CD4-positive, alpha-beta T cell treated with Interferon gamma for 1 hour (primary cell): ENCODE data around the gene TAB2.
"Not testable (repeated sequence)": the region's sequence is repeated elsewhere in the genome, so short reads cannot be mapped to it uniquely, and the experiment has no call there.

ENCODE experiments used
- DNase-seq: peaks from one replicate; pipeline ENCODE4 v3.0.0-alpha.2; 2020

Gene TAB2

DNA sequence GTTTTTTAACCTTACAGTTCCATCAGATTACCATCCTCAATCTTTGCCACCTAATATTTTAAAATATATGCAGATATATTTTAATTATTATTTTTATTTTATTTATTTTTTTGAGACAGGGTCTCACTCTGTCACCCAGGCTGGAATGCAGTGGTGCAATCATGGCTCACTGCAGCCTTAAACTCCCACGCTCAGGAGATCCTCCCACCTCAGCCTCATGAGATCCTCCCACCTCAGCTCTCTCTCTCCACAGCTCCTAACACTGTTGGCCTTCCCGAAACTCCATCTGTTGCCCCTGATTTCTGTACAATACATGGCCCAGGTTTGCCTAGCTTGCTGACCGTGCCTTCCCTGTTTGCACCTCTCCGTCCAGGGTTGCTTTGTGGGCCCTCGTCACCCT is 4.4 kb upstream of the TAB2 start:
- no peak for DNase-seq

DNA sequence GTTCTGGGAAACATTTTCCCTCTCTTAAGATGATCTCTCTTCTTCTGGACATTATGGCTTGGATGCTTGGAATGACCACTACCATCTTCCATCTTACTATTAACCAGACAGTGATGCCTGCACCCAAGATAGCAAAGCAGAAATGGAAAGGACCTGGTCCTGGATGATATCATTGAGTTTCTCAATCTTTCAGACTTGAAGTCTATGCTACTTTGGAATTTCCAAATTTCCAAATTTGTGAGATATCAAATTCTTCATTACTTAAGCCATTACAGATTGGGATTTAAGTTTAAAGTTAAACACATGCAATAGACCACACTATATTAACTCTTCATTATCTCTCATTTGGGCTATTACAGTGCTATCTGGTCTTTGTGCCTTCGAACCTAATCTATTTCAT is 3.7 kb upstream of the TAB2 start:
- no peak for DNase-seq

DNA sequence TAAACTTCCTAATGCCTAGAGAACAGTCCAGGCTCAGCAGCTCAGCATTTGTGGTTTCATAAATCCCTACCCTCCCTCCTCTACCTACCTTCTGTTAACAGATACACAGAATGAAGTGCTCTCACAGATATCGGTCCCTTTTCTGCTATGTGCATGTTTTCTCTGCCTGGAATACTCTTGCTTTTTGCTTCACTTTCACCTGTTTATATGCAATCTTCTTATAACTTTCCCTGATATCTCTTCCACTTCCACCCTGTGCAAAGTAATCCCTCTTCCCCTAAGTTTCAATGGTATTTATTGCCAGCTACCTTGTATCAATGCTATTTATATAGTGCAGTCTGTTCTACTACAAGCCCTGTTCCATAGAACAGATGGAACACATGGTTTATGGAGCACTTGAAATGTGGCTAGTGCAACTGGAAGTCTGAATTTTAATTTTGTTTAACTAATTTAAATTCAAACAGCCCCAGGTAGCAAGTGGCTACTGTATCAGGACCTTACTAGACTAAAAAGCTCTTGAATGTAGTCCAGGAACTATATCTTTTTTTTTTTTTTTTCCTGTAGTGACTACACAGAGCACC is 3.1 kb upstream of the TAB2 start:
- DNase-seq, result no peak

DNA sequence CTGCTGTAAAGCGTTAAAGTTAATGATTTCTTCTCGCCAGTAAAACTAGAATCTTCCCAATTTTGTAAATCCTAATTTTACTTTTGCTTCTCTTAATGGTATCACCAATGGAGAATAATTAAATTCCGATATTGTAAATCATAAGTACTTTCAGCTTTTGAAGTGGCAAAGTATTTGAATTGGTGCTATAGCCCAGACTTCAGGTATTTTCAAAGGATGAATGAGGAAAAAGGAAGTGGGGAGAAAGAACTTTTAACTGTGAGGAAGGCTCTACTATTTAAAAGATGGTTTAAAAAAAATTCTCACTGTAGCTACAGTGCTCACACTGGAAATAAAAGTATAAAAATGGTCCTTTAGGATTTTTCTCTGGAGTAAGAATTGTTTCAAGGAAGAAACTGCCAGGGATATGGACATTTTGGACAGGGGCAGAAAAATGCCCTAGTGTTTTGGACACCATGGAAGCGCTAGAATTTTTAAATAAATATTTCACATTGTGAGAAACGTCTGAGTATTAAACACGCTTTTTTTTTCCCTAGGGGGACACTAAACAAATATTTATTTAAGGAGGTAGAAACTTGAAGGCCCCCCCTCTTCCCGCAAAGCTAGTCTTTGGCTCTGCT is 1.3 kb upstream of the TAB2 start:
- DNase-seq, result no peak

DNA sequence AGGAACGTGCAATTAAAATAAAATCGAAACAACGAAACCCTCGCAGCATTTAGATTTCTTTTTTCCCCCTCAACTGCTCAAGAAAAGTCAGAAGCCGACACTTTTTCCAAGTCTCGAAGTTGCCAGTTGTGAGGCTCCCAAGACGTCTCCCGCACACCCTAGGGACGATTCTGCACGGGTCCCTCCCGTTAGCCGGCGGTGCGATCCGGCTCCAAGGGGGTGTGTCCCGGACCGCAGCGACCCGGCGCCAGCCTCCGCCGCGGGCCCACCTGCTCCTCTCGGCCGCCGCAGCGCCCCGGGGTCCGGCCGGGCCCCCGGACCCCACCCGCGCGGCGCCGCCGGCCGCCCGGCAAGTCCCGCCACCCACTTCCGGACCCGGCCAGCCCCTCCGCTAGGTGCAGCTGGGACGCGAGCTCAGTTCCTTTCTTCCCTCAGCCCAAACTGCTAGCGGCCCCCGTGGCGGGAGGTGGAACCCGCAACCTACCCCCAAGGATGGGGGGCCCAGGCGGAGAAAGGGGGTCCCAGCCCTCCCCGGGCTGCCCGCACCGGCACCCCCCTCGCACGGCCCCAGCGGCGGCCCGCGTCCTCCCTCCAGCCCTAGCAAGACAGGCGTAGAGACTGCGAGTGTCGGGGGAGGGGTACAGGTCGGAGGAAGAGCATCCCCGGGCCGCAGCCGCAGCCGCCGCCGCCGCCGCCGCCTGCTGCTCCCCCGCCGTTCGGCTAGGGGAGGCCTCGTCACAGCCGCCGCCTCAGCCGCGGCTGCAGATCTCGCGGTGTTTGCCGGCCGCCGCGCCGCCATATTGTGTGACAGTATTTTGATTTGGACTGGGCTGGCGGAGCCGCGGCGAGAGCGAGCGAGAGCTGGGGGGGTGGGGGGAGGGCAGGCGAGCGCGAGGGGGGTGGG is 520 bp upstream of the TAB2 start:
- peak; percentile 94 for DNase-seq

DNA sequence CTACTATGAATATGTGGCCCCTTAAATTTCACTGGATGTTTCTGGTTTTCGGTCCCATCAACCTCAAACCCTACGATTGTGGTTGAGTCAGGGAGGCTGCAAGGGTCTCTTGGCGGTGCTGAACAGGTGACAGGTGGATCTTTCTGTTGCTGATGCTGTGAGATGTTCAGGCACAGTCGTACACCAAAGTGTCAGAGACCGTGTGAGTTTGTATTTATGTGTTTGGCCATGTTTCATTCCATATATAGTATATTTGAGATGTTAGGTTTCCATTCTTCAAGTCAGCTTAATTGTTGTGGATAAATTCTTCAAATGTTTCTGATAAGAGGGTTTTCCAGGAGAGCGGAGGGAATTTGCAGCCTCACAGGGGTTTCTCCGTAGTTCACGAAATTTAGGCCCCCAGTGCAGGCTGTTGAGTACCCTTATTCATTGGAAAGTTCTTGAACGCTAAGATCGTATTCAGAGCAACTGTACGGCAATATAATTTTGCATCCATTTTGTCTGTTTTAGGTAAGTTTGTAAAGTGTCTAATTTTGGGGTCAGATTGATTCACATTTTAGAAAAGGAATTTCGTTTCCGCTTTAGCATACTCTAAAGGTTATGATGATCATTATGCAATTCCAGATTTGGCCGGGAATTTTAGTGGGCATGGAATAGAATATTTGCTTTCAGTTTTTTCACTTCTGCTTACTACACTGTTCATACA is 1.2 kb downstream of the TAB2 start:
- DNase-seq, result peak; percentile 42

DNA sequence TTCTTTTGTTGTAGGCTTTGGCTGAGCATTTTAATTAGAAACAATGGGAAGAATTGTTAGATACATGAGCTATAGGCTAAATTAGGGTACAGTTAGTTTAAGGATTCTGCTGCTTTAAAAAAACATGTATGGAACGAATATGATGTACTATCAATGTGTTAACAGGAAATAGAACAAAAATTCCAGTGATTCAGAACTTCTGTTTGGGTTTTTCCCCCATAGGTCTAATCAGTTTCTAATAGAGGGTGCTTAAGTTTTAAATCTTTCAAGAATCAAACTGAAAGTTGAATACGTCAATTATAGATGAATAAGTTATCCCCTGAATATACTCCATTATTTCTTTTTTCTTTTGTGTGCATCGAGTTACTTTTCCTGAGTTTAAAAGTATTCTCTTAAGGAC is 1.9 kb downstream of the TAB2 start:
- DNase-seq, result no peak

DNA sequence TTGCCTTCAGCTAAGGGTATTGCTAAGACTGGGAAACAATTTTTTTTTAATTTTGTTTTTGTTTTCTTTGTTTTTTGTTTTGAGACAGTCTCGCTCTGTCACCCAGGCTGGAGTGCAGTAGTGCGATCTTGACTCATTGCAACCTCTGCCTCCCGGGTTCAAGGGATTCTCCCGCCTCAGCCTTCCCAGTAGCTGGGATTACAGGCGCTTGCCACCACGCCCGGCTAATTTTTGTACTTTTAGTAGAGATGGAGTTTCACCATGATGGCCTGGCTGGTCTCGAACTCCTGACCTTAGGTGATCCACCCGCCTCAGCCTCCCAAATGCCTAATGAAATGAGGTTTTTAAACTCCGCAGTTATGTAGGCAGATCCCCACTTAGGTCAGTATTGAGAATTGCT is 2.5 kb downstream of the TAB2 start:
- not testable (repeated sequence) for DNase-seq

DNA sequence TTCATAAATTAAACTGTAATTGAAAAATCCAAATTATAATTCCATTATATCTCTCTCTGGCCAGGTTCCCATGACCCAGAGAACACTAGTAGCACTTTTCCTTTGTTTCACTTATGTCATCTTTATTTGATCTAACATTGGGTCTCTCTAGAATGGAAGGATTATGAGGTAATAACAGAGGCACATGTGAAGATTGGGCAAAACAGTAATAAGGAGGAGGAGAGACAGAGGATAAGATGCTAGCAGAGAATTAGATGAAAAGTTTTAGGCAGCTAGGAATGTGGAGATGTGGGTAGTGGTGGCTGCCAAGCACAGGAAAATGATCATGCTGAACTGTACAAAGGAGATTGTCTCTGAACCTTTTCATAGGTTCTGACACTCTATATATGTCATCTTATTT is 3.3 kb downstream of the TAB2 start:
- no peak for DNase-seq

DNA sequence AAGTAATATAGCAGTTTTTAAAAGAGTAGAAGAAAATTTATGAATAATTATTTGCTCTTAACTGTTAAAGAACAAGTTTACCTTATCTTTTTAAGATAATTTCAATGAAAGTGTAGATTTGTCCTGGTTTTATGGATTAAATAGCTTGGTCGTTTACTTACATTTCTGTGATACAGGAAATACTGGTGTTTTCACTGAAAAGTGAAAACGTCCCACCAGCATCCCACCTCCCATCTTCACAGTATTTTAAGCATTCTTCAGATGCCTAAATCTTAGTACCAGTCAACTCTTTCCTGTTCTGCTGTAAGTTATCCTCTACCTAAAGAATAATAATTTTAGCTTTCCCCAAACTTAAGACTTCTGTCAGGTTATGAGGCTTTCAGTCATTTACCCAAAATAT is 5.8 kb downstream of the TAB2 start:
- DNase-seq, result no peak

DNA sequence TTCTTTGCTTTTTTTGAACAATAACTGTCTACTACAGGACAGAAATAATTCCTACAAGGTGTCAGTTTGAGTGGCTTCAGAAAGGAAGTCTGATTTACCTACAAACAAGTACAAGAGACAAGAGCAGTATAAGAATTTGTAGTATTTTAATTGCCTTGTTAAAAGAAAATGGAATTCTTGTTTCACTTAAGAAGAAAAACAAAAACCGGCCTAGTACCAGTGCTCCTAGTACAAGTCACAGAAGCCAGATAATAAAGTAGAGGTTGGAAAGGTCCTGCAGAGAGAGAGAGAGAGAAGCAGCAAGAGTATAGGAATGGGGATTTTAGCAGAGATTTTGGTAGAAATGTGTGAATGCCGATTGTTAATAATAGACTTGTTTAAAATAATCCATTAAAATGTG is 6.4 kb downstream of the TAB2 start:
- no peak for DNase-seq

DNA sequence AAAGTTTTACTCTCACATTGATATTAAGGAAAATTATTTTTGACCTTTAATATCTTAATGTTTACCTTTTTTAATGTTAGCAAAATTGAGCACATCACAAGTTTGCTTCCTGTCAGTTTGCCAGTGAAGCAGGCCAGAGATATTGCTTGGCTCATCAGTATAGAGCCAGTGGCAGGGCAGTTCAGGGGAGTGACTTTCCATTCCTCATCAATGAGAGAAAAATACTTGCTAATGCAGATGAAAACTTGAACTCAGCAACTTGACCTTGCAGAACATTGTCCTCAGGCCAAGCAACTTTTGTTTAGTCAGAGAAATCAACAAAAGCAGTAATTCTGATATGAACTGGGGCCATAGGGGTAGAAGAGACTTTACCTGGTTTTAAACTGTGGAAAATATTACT is 6.9 kb downstream of the TAB2 start:
- DNase-seq, result no peak

DNA sequence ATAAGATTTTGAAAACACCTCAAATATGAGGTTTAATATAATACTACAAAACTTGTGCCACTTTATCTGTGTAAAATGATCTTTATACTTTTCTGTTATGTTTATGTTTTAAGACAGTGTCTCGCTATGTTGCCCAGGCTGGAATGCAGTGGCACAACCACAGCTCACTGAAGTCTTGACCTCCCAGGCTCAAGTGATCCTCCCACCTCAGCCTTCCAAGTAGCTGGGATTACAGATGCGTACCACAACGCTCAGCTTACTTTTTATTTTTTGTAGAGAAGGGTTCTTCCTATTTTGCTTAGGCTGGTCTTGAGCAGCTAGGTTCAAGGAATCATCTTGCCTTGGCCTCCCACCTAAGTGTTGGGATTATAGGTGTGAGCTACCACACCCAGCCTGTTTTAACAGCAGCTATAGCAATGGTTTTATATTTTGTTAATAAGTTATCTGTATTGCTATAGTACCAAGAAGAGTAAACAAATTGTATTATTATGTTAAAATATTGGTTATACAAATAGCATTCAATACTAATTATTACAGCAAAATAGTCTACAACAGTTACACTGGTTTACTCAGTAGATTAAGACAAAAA is 8.2 kb downstream of the TAB2 start:
- DNase-seq, result no peak

DNA sequence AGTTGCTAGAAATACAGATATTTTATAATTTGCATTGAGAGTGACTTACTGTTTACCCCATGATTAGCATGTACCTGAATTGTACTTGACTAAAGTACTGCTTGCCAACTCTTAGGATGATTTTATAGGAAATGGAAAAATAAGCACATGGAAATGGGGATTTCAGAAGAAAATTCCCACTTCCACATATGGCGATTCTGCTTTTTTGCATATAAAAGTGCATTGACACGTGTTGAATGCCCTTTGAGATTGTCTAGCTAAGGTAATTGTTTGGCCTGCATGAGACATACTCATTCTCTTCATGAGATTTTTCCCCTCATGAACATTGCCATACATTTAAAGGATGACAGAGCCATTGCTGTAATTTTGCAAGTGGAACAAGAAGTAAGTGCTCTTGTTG is 10.1 kb downstream of the TAB2 start:
- no peak for DNase-seq

DNA sequence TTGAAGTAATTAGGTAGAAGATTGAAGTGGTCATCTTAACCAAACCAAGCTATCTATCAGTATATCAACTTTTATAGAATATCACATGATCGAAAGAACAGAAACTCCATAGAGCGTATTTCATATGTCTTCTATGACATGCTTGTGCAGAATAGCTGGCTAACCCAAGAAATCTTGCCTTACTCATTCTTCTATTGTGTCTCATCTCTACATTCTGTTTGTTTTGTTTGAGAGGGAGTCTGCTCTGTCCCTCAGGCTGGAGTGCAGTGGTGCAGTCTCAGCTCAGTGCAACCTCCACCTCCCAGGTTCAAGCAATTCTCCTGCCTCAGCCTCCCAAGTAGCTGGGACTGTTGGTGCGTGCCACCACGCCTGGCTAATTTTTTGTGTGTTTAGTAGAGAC is 10.6 kb downstream of the TAB2 start:
- DNase-seq, result no peak

DNA sequence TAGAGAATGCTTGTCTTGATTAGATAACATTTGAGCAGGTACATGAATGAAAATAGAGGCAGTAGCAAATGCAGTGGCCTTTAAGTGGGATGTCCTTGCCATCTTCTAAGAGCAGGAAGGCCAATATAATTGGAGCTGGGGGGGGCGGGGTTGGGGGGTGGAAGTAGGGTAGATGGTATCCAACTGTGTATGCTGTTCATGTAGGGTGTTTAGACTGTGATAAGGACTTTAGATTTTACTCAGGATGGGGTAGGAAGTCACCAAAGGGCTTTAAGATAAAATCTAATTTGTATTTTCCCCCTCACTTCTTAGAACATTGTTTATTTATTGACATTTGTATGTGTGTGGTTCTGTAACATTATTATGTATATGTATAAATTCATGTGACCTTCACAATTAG is 12.0 kb downstream of the TAB2 start:
- no peak for DNase-seq

DNA sequence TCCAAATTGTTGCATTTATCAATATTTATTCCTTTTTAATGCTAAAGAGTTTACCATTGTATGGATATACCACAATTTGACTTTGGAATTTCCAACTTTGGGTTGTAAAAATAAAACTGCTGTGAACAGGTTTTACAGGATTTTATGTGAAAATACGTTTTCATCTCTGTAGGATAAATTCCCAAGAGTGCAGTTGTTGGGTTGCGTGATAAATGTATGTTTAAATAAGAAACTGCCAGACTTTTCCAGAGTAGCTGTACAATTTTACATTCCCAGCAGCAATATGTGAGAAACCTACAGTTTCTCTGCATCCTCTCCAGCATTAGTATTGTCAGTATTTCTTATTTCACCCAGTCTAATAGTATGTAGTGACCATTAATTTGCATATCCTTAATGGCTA is 12.6 kb downstream of the TAB2 start:
- no peak for DNase-seq

DNA sequence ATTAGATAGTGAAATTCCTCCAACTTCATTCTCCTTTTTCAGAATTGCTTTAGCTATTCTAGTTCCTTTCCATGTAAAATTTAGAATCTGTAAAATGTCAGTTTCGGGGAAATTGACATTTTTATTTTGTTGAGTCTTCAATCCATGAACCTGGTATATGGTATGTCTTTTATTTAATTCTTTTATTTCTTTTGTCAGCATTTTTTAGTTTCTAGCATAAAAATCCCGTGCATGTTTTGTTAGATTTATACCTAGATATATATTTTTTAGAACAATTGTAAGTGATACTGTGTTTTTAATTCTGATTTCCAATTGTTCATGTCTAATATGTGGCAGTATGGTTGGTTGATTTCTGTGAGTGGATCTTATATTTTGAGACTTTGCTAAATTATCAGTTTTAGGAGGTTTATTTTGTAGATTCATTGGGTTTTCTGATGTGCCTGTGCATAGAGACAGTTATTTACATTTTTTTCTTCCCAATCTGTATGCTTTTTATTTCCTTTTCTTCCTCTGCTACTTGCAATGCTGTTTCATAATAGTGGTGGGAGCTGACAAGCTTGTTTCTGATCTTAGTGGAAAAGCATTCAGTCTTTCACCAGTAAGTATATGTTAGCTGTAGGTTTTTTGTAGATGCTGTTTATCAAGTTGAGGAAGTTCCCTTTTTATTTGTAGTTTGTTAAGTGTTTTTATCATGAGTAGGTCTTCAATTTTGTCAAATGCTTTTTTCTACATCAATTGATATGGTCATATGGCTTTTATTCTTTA is 13.7 kb downstream of the TAB2 start:
- DNase-seq, result no peak

DNA sequence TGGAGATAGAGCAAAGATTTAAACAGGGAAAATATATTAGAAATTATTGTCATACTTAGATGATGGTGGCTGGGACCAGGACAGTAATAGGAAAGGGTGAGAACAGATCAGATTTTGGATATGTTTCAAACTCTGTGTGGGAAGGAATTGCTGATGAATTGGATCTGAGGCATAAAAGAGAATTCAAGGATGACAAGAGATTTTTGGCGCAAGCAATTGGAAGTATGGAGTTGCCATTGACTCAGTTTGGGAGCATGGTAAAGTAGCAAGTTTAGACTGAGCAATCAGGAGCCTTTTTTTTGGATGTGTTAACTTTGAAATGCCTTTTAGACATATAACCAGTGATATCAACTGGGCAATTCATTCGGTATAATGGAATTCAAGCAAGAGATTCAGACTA is 14.4 kb downstream of the TAB2 start:
- no peak for DNase-seq

DNA sequence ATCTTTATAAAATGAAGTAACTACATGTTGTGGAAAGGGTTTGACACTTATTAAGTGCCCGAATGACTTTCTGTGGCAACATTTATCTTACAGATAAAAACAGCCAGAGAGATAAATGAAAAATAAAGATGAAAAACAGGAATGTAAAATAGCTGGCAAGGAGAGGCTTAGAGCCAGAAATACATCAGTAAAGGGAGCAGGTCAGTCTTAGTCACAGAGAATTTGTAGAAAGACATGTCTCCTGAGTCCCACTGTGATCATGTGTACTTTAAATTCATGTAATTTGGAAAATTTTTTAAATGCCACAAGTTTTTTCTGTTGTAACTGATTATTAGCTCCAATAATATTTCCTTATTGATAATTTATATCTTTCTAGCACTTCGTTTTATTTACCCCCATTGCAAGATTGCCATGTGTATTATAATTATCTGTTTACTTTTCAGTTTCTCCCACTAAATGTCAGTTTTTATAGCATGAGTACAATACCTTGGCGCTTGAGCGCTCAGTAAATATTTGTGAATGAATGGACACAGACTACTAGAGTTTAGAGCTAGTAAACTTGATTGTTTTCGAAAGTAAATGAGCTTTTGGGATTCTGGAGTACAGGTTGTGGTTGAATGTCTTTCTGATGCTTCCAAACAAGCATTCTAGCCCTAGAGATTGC is 15.2 kb downstream of the TAB2 start:
- DNase-seq, result no peak

DNA sequence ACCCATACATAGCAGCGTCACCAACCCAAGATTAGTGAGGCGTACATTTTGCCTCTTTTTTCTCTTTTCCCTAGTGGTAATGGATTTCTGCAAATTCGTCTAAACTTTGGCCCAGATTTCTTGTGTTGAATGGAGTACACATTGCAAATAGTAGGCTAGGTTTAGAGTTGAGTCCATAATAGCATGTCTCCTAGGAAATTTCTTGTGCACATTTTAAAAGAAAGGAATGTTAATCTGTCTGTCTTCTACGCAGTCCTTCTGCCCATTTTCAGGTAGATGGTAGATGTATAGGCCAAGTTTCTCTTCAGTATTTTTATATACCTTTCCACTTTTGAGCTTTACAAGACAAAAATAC is 15.7 kb downstream of the TAB2 start:
- no peak for DNase-seq

DNA sequence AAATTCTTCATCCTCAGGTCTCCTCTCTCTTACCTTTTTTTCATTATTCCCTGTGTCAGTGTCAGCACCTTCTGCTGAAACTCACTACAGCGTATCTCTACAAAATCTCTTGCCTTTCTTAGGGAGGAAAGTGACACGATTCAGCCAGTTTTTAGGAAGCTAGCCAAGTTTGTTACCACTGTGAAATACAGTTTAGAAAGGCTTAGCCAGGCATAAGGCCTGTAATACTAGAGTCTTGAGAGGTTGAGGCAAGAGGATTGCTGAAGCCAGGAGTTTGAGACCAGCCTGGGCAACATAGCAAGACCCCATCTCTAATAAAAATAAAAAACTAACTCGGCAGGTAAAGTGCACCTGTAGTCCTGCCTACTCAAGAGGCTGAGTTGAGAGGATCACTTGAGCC is 16.7 kb downstream of the TAB2 start:
- no peak for DNase-seq
